ENCODE data around the gene LSR. TPM values are rescaled to one million over a fixed set of nuclear protein-coding genes. Genes with fewer than 3 reads are reported as not detected.
"Not testable (repeated sequence)": the region's sequence is repeated elsewhere in the genome, so short reads cannot be mapped to it uniquely, and the experiment has no call there.

LSR gene
- total RNA-seq, 1 donor from 2014 or later = 229 TPM

- no peak for DNase-seq (ENCODE audit: low spot score)
Observed at GRCh38 chr19:35217649-35217990, 31.2 kb upstream of the LSR start.

- DNase-seq (ENCODE audit: low spot score) = no peak
Observed at GRCh38 chr19:35219008-35219407, 29.8 kb upstream of the LSR start.

- DNase-seq (ENCODE audit: low spot score) = no peak
Observed at GRCh38 chr19:35220315-35220921, 28.4 kb upstream of the LSR start.

DNA sequence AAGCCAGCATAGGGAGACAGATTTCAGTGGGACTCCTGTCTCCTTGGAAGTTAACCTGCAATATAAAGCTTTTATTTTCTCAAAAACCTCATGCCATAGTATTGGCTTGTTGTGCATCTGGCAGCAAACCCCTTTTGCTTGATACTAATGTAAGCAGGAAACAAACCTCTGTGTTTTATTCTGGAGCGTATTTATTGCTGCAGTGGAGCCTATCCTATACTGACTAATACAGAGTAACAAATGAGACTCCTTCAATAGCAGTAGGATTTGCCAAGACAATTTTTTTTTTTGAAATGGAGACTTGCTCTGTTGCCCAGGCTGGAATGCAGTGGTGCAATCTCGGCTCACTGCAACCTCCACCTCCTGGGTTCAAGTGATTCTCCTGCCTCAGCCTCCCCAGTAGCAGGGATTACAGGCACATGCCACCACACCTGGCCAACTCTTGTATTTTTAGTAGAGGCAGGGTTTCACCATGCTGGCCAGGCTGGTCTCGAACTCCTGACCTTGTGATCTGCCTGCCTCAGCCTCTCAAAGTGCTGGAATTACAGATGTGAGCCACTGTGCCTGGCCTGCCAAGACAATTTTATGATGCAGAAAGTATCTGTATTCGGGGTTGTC is 27.7 kb upstream of the LSR start:
- DNase-seq (ENCODE audit: low spot score) = not testable (repeated sequence)

DNA sequence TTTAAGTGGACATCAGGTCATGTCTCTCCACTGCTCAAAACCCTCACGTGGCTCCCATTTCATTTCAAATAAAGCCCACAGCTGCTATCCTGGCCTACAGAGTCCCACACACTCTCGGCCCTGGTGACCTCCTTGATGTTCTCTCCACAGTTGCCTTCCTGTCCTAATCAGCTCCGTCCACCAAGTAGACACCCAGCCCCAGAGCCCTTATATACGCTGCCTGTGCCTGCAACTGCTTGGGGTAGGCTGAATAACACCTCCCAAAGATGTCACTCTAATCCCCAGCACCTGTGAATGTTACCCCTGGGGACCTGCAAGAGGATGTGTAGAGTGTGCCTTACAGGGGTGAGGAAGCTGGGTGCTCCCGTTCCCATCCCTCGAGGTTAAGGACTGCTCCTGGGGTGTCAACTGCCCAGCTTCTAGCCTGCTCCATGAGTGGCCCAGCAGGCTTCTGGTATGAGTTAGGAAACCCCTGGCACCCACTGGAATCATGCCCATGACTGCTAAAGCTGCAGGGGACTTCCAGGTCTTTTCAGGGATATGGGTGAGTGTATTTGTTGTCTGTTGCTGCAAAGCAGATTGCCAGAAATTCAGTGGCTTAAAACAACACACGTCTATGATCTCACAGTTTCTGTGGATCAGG is 26.3 kb upstream of the LSR start:
- DNase-seq (ENCODE audit: low spot score) = no peak

- no peak for DNase-seq (ENCODE audit: low spot score)
Observed at GRCh38 chr19:35223084-35223790, 25.6 kb upstream of the LSR start.

- no peak for DNase-seq (ENCODE audit: low spot score)
Observed at GRCh38 chr19:35223862-35224505, 24.8 kb upstream of the LSR start.

- DNase-seq (ENCODE audit: low spot score) = no peak
Observed at GRCh38 chr19:35224681-35225571, 23.9 kb upstream of the LSR start.

DNA sequence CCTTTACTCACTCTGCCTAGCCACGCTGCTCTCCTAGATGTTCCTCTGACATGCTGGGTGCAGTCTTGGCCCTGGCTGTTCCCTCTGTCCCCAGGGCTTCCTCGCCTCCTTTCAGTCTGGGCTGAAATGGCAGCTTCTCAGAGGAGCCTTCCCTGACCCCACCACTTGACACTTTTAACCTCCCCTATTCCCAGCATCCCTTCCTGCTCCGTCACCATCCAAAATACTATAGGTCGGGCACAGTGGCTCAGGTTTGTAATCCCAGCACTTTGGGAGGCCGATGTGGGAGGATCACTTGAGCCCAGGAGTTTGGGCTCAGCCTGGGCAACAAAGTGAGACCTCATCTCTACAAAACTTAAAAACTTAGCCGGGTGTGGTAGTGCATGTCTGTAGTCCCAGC is 22.9 kb upstream of the LSR start:
- no peak for DNase-seq (ENCODE audit: low spot score)

DNA sequence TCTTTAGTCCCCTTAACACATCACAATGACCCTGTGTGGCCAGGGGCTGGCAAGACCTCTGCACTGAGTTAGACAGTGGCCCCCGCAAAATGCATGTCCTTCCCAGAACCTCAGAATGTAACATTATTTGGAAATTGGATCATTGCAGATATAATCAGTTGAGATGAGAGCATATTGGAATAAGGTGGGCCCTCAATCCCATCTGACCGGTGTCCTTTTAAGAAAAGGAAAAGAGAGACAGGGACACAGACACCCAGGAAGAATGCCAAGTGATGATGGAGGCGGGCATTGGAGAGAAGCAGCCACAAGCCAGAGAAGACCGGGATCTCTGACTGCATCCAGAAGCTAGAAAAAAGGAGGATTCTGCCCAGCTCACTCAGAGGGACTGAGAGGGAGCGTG is 22.1 kb upstream of the LSR start:
- DNase-seq (ENCODE audit: low spot score) = no peak

GRCh38 chr19:35228177-35228930 is 20.4 kb upstream of the LSR start, which contains the start of gene FAM187B:
Gene FAM187B, minus strand, starts transcription at chr19:35228739. Its CDS starts 59 bp downstream, at chr19:35228680.
- no peak for DNase-seq (ENCODE audit: low spot score)

GRCh38 chr19:35229601-35230000 is 19.2 kb upstream of the LSR start:
- no peak for DNase-seq (ENCODE audit: low spot score)

DNA sequence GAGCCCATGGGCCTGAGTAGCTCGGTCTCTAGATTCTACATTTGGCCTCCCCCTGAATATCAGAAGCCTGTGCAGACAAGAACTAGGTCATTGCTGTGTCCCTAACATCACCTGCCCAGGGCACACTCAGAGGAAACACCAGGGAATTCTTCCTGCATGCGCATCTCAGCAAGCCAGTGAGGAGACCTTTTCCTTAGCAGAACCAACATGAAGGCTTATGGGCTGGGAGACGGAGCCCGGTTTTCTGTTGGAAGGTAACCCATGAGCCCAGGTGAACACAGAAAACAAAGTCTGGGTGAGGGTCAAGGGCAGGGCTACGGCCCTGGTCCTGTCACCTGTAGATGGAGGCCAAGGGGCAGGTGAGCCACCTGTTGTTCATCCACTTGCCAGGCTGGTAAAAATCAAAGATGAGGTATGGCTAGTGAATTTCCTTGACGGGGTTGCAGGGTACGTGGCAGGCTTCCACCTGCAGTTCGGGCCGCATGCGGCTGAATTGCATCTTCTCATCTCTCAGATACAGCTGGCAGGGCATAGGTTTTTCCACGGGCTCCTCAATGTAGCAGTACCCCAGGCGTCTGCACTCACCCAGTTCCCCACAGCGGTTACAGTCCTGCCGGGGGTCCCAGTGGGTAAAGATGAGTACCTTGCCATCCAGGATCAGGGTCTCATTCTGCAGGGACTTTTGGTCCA is 16.7 kb upstream of the LSR start:
- DNase-seq (ENCODE audit: low spot score) = no peak

DNA sequence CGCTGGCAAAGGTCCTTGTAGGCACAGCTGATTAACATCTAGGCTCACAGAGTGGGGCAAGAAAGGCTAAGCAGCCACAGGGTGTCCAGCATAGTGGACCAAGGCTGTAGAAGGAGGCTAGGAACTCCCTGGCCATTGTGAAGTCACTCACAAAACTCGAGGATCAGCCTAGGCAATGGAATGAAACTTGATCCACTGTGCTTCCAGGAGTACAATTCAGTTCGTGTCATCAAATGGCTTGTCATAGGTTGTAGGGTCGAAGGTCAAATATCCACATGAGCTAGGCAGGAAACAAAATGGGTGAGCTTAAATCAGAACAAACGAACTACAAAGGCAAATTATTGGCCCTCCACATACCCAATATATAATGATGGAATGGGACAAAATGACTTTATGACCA is 15.9 kb upstream of the LSR start:
- no peak for DNase-seq (ENCODE audit: low spot score)

DNA sequence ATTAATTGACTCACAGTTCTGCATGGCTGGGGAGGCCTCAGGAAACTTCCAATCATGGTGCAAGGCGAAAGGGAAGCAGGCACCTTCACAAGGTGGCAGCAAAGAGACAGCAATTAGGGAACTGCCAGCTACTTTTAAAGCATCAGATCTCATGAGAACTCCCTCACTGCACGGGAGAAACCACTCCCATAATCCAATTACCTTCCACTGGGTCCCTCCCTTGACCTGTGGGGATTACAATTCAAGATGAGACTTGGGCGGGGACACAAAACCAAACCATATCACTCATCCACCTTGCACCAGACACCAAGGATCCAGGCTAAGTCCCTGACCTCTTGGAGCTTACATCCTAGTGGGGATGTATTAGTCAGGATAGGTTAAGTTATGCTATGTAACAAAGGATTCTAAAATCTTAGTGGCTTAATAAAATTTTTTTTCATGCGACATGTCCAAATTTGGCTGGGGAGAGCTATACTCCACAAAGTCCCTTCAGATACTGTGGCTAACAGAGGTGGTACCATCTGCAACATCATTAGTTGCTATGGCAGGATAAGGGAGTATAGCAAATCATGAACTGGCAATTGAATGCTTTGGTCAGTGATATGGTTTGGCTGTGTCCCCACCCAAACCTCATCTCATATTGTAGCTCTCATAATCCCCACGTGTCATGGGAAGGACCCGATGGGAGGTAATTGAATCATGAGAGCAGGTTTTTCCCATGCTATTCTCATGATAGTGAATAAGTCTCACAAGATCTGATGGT is 12.0 kb upstream of the LSR start:
- DNase-seq (ENCODE audit: low spot score) = no peak

DNA sequence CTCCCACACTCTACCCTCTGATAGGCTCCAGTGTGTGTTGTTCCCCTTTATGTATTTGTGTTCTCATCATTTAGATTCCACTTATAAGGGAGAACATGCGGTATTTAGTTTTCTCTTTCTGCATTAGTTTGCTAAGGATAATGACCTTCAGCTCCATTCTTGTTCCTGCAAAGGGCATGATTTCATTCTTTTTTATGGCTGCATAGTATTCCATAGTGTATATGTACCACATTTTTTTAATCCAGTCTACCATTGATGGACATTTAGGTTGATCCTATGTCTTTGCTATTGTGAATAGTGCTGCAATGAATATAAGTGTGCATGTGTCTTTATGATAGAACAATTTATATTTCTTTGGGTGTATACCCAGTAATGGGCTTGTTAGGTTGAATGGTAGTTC is 9.2 kb upstream of the LSR start:
- DNase-seq (ENCODE audit: low spot score) = not testable (repeated sequence)

- no peak for DNase-seq (ENCODE audit: low spot score)
Observed at GRCh38 chr19:35240327-35240726, 8.5 kb upstream of the LSR start.

DNA sequence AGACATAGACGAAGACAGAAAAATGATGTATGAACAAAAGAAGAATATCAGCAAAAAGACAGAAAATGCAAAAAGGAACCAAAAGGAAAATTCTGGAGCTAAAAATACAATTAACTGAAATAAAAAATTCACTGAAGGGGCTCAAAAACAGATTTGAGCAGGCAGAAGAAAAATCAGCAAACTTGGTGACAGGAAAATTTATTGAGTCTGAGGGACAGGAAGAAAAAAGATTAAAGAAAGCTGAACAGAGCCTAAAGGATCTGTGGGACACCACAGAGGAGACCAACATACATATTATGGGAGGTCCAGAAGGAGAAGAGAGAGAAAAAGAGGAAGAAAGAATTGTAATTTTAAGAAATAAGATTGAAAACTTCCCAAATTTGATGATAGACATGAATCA is 7.4 kb upstream of the LSR start:
- DNase-seq (ENCODE audit: low spot score) = no peak

DNA sequence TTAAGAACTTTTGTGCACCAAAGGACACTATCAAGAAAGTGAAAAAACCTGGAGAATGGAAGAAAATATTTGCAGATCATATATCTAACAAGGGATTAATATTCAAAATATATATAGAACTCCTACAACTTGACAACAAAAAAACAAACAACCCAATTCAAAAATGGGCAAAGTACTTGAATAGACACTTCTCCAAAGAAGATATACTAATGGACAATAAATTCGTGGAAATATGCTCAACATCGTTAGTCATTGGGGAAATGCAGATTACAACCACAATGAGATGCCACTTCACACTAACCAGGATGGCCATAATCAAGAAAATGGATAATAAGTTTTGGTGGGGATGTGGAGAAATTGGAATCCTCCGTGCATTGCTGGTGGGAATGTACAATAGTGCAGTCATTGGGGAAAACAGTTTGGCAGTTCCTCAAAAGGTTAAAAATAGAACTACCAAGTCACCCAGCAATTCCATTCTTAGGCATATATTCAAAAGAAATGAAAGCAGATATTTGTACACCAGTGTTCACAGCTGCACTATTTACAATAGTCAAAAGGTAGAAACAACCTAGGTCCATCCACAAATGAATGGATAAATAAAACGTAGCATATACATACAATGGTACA is 2.2 kb upstream of the LSR start:
- DNase-seq (ENCODE audit: low spot score) = no peak
